HepG2 (cell line): ENCODE data around the gene ANKRD40. TPM values are rescaled to one million over a fixed set of nuclear protein-coding genes. Genes with fewer than 3 reads are reported as not detected.

Experiments used
- AFF4 ChIP-seq: sonication (generic); formaldehyde crosslinking; IDR thresholded peaks from 2 replicates; pipeline ENCODE4 v1.4.0; 2020; ENCODE audit warnings: missing genetic modification reagents
- ARID5B ChIP-seq: IDR thresholded peaks from 2 replicates; pipeline ENCODE4 v1.4.0; 2020; ENCODE audit warnings: mild to moderate bottlenecking, missing genetic modification reagents
- FOXM1 ChIP-seq: sonication (generic); formaldehyde crosslinking; IDR thresholded peaks from 2 replicates; pipeline ENCODE4 v1.5.0; 2020; ENCODE audit warnings: missing genetic modification reagents
- KLF6 ChIP-seq: IDR thresholded peaks from 2 replicates; pipeline ENCODE4 v1.8.0; 2016; ENCODE audit warnings: missing biosample characterization, missing genetic modification reagents
- MAFK ChIP-seq, 2 experiments: IDR thresholded peaks in 1 of 2; conservative IDR thresholded peaks in 1 of 2; 2 replicates each; pipeline ENCODE4 v1.6.1; 2011; ENCODE audit warnings: improper control_type of control experiment in 2 of 2, low read length in 2 of 2
- NCOR1 ChIP-seq: fragments of 200-600 bp; sonication (generic); IDR thresholded peaks from 2 replicates; pipeline ENCODE4 v1.7.0; 2017; ENCODE audit warnings: antibody characterized with exemption, low read length, borderline replicate concordance
- NFIC ChIP-seq: IDR thresholded peaks from 2 replicates; pipeline ENCODE4 v1.6.1; 2012; ENCODE audit warnings: mild to moderate bottlenecking, low read length, inconsistent platforms
- NR2F6 ChIP-seq, 2 experiments: IDR thresholded peaks; 2 replicates each; pipeline ENCODE4 v1.6.1; 2016; ENCODE audit warnings: antibody characterized with exemption in 1 of 2, mild to moderate bottlenecking in 1 of 2
- REXO4 ChIP-seq: sonication (generic); formaldehyde crosslinking; IDR thresholded peaks from 2 replicates; pipeline ENCODE4 v1.8.0; 2022; ENCODE audit warnings: missing genetic modification reagents, mild to moderate bottlenecking, borderline replicate concordance
- TEAD3 ChIP-seq: optimal IDR thresholded peaks from 2 replicates; pipeline ENCODE3; 2016; ENCODE audit warnings: borderline replicate concordance
- YY1 ChIP-seq: IDR thresholded peaks from 2 replicates; pipeline ENCODE4 v1.6.1; 2011; ENCODE audit warnings: low read length, low read depth, moderate library complexity, mild to moderate bottlenecking; ENCODE audit not compliant: insufficient read depth, insufficient replicate concordance
- ZFP1 ChIP-seq: IDR thresholded peaks from 2 replicates; pipeline ENCODE4 v1.6.1; 2016
- ZNF678 ChIP-seq: sonication (generic); formaldehyde crosslinking; IDR thresholded peaks from 2 replicates; pipeline ENCODE4 v1.4.0; 2020; ENCODE audit warnings: mild to moderate bottlenecking, missing genetic modification reagents
- ZNF710 ChIP-seq: sonication (generic); formaldehyde crosslinking; IDR thresholded peaks from 2 replicates; pipeline ENCODE4 v1.5.0; 2020; ENCODE audit warnings: mild to moderate bottlenecking, missing genetic modification reagents, borderline replicate concordance
- ZSCAN22 ChIP-seq: sonication (generic); formaldehyde crosslinking; IDR thresholded peaks from 2 replicates; pipeline ENCODE4 v1.4.0; 2020; ENCODE audit warnings: mild to moderate bottlenecking, missing genetic modification reagents
- polyA plus RNA-seq, 8 experiments: library from polyadenylated mRNA; depleted of rRNA in 3 of 8; stranded (reverse) in 7 of 8; unstranded in 1 of 8; fragments of >200 nt; fragmentation: Illumina TruSeq in 4 of 8; extraction: Trizol in 4 of 8; gene quantifications; 2 replicates each; pipeline versions ENCODE4 v1.2.1 to v1.2.3, GENCODE V29; 2011 to 2016; ENCODE audit warnings: low read depth in 4 of 8, missing spikeins in 1 of 8, mixed read lengths in 1 of 8; ENCODE audit not compliant: insufficient read depth in 1 of 8
- total RNA-seq, 5 experiments: library from RNA; depleted of rRNA; stranded (reverse); fragments of >200 nt; fragmentation: Illumina TruSeq; extraction: Trizol; gene quantifications; 2 replicates each; pipeline ENCODE4 v1.2.3, GENCODE V29; 2016; ENCODE audit warnings: low read depth in 1 of 5
- TF ChIP-seq, protein P1 (sequence below): sonication (generic); formaldehyde crosslinking; IDR thresholded peaks from 2 replicates; pipeline ENCODE4 v1.4.0; 2020; ENCODE audit warnings: missing genetic modification reagents

The ANKRD40 gene
- total and polyA plus RNA-seq, 2 of the 13 experiments (the other 11 are each of a cell fraction or from before 2014, with no cell fraction given) = 35.0 to 46.4 TPM

- TF ChIP-seq AFF4 (peak; percentile 43; the same call in 1 of the 2 replicates), ZFP1 (CRISPR knock-in tag) (peak; percentile 61; the same call in 1 of the 2 replicates), FOXM1 (CRISPR knock-in tag) (no peak), KLF6 (peak; percentile 29; the same call in 1 of the 2 replicates), MAFK (conservative IDR thresholded peaks at IDR 0.05 in 1 of 2, IDR thresholded peaks at IDR 0.05 in 1 of 2; ENCODE audit: low read length in 2 of 2) (peak in 1 of 2 experiments; percentile 13; a peak in 1 of 4 replicates), ZSCAN22 (CRISPR knock-in tag) (no peak), ZNF678 (no peak), NFIC (peak; percentile 77; the same call in 1 of the 2 replicates), TEAD3 (peak; percentile 88), YY1 (peak; percentile 34), NCOR1 (peak; percentile 82; the same call in 1 of the 2 replicates), ZNF710 (CRISPR knock-in tag) (no peak), ARID5B (peak; percentile 82), REXO4 (CRISPR knock-in tag) (no peak), NR2F6 (IDR thresholded peaks at IDR 0.05) (peak; percentile 63; the same call in 1 of the 2 replicates), NR2F6 (CRISPR knock-in tag; IDR thresholded peaks at IDR 0.05) (peak; percentile 56; the same call in 1 of the 2 replicates)
- TF ChIP-seq, protein P1, sequence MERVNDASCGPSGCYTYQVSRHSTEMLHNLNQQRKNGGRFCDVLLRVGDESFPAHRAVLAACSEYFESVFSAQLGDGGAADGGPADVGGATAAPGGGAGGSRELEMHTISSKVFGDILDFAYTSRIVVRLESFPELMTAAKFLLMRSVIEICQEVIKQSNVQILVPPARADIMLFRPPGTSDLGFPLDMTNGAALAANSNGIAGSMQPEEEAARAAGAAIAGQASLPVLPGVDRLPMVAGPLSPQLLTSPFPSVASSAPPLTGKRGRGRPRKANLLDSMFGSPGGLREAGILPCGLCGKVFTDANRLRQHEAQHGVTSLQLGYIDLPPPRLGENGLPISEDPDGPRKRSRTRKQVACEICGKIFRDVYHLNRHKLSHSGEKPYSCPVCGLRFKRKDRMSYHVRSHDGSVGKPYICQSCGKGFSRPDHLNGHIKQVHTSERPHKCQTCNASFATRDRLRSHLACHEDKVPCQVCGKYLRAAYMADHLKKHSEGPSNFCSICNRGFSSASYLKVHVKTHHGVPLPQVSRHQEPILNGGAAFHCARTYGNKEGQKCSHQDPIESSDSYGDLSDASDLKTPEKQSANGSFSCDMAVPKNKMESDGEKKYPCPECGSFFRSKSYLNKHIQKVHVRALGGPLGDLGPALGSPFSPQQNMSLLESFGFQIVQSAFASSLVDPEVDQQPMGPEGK (CRISPR knock-in tag) = 0 out of 2 replicates have a peak, but pooled peaks have one; percentile 29
Measured at GRCh38 chr17:50693036-50693682, 14.6 kb downstream of the ANKRD40 start (continued).
